Measurements from ENCODE around the gene IFT80. TPM values are rescaled to one million over a fixed set of nuclear protein-coding genes. Genes with fewer than 3 reads are reported as not detected.

Gene IFT80
- total and polyA plus RNA-seq, 9 of the 15 experiments (the other 6 are each of a cell fraction or from before 2014, with no cell fraction given) = 6.7 to 21.1 (median 16.4) TPM

- TF ChIP-seq SMARCC2 (IDR thresholded peaks at IDR 0.05; ENCODE audit: low read depth) (no peak), TAF9B (IDR thresholded peaks at IDR 0.05; ENCODE audit: partially characterized antibody) (no peak), ZNF146 (CRISPR knock-in tag; IDR thresholded peaks at IDR 0.05; ENCODE audit: unreplicated experiment) (no peak), ATF4 (CRISPR knock-in tag; IDR thresholded peaks at IDR 0.05) (no peak), ZBTB26 (CRISPR knock-in tag; IDR thresholded peaks at IDR 0.05) (no peak), ZNF175 (CRISPR knock-in tag; IDR thresholded peaks at IDR 0.05; ENCODE audit: low read depth) (no peak), PBX2 (CRISPR knock-in tag; IDR thresholded peaks at IDR 0.05; ENCODE audit: low read depth) (no peak), PBX2 (tag; conservative IDR thresholded peaks at IDR 0.05; ENCODE audit: low read depth) (no peak), BRF1 (IDR thresholded peaks at IDR 0.05; ENCODE audit: borderline replicate concordance, extremely low read depth, insufficient read length) (no peak), HNRNPUL1 (IDR thresholded peaks at IDR 0.05; ENCODE audit: low read length) (no peak), ZNF561 (CRISPR knock-in tag; conservative IDR thresholded peaks at IDR 0.05) (no peak), RREB1 (CRISPR knock-in tag; IDR thresholded peaks at IDR 0.05) (no peak), MEF2D (tag; conservative IDR thresholded peaks at IDR 0.05; ENCODE audit: low read depth) (no peak), ZNF707 (CRISPR knock-in tag; conservative IDR thresholded peaks at IDR 0.05) (no peak), FOXJ2 (tag; IDR thresholded peaks at IDR 0.05) (no peak)
Measured at GRCh38 chr3:160225176-160226025, 173.6 kb downstream of the IFT80 start, which contains the start of gene C3orf80 (continued).

Data from K562 (cell line).